ENCODE data around the gene CCDC39. TPM values are rescaled to one million over a fixed set of nuclear protein-coding genes. Genes with fewer than 3 reads are reported as not detected.

The CCDC39 gene
- total RNA-seq, 2 donors from 2014 or later = 0.20 to 1.1 TPM

DNA sequence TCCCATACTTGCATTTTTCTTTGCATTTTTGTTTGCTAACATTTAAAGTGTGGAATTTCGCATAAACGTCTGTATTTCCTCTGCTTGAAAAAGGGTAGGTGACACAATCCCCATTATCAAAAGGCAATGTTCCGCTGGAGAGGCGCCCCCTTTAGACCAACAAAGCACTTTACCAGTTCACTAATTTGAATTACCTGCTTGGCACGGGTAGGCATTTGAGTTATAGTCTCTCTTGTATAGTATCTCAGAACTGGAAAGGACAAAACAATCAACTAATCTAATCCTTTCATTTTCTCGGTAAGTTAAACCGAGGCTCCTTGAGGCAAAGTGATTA, 775 bp upstream of the CCDC39 start:
- Histone ChIP-seq H3K27me3 (ENCODE audit: control insufficient read depth, insufficient read depth, low read length, poor library complexity, severe bottlenecking) (peaks cover 17% of the 10 kb centered on the region), H3K9me3 (ENCODE audit: control insufficient read depth, low read length) (no peaks in the 10 kb centered on the region), H3K36me3 (ENCODE audit: control insufficient read depth, insufficient read depth, low read length) (no peaks in the 10 kb centered on the region), H3K9ac (ENCODE audit: extremely low read depth, low read length, poor library complexity, severe bottlenecking) (peak overlapping the region; percentile 63), H3K27ac (ENCODE audit: low read depth, low read length) (peak overlapping the region; percentile 14), H3K4me3 (ENCODE audit: low read length) (peak overlapping the region; percentile 93), H3K4me1 (ENCODE audit: control insufficient read depth, insufficient read depth, low read length) (no peaks in the 10 kb centered on the region)
- Mint-ChIP-seq H3K4me3 (peak overlapping the region; percentile 85), H3K36me3 (ENCODE audit: low read depth) (no peaks in the 10 kb centered on the region), H3K9me3 (no peaks in the 10 kb centered on the region), H3K27ac (peak overlapping the region; percentile 89), H3K4me1 (peaks cover 2% of the 10 kb centered on the region), H3K27me3 (ENCODE audit: insufficient read depth) (peaks cover 20% of the 10 kb centered on the region)
- WGBS, 2 experiments (ENCODE audit: insufficient coverage in 1 of 2, insufficient read length in 1 of 2) = 0 to 1% methylated on average over 1 to 7 of the region's 7 CpGs
- peak; percentile 84 for DNase-seq
- TF ChIP-seq, protein P1, sequence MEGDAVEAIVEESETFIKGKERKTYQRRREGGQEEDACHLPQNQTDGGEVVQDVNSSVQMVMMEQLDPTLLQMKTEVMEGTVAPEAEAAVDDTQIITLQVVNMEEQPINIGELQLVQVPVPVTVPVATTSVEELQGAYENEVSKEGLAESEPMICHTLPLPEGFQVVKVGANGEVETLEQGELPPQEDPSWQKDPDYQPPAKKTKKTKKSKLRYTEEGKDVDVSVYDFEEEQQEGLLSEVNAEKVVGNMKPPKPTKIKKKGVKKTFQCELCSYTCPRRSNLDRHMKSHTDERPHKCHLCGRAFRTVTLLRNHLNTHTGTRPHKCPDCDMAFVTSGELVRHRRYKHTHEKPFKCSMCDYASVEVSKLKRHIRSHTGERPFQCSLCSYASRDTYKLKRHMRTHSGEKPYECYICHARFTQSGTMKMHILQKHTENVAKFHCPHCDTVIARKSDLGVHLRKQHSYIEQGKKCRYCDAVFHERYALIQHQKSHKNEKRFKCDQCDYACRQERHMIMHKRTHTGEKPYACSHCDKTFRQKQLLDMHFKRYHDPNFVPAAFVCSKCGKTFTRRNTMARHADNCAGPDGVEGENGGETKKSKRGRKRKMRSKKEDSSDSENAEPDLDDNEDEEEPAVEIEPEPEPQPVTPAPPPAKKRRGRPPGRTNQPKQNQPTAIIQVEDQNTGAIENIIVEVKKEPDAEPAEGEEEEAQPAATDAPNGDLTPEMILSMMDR (conservative IDR thresholded peaks at IDR 0.05) = peak; percentile 92

DNA sequence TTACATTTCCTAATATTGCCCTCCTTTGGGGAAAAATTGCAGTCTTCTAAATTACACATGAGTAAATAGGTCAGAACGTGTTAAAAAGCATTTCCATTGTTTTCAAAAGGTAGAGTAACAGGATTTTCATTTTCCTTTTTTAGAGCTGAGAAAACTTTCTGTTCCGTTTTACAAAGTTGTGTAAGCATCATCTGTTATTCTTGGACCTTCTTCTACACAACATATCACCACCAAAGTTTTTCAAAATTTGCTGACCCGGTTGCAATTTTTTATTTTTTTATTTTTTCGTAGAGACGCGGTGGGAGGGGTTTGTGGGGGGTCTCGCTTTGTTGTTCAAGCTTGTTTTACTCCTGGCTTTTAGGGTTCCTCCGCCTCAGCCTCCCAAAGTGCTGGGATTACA, 1.1 kb downstream of the CCDC39 start:
- peak overlapping the region; percentile 85 for H3K4me3 Mint-ChIP-seq

DNA sequence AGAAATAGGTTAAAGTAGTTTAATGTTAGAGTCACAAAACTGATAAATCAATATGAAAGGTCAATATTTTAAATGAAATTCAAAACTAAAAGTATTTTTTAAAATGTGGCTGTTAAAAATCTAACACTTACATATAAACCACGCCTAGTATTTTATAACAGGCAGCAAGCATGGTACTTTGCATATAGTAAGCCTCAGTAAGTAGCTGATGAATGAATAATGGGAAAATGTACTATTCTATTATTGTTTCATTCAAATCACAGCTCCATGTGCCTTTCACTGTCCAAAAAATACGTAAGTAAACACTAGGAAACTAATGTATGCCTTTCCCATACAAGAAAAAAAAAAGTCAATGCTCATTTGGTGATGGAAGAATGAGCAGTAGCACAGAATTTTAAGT, 17.8 kb downstream of the CCDC39 start:
- no peak overlapping the region for H3K27ac Mint-ChIP-seq
- H3K27me3 Mint-ChIP-seq (ENCODE audit: insufficient read depth) = no peaks in the 10 kb centered on the region
- H3K27ac ChIP-seq (ENCODE audit: low read depth, low read length) = no peak overlapping the region
- H3K4me3 ChIP-seq (ENCODE audit: low read length) = no peak overlapping the region
- no peaks in the 10 kb centered on the region for H3K36me3 ChIP-seq (ENCODE audit: control insufficient read depth, insufficient read depth, low read length)
- no peak for DNase-seq
- H3K9me3 ChIP-seq (ENCODE audit: control insufficient read depth, low read length) = no peaks in the 10 kb centered on the region
- H3K27me3 ChIP-seq (ENCODE audit: control insufficient read depth, insufficient read depth, low read length, poor library complexity, severe bottlenecking) = no peaks in the 10 kb centered on the region
- no peak overlapping the region for H3K9ac ChIP-seq (ENCODE audit: extremely low read depth, low read length, poor library complexity, severe bottlenecking)
- no peaks in the 10 kb centered on the region for H3K4me1 Mint-ChIP-seq
- H3K9me3 Mint-ChIP-seq = no peaks in the 10 kb centered on the region
- H3K36me3 Mint-ChIP-seq (ENCODE audit: low read depth) = no peaks in the 10 kb centered on the region
- H3K4me3 Mint-ChIP-seq = no peak overlapping the region
- WGBS, 2 experiments (ENCODE audit: insufficient coverage in 1 of 2, insufficient read length in 1 of 2) = 75 to 83% methylated on average over 1 of the region's 2 CpGs
- no peaks in the 10 kb centered on the region for H3K4me1 ChIP-seq (ENCODE audit: control insufficient read depth, insufficient read depth, low read length)
- TF ChIP-seq, protein P1 (conservative IDR thresholded peaks at IDR 0.05) = no peak

More for the DNA sequence above, 1.1 kb downstream of the CCDC39 start:
- no peak overlapping the region for H3K4me3 ChIP-seq (ENCODE audit: low read length)
- Mint-ChIP-seq H3K9me3 (no peaks in the 10 kb centered on the region), H3K27me3 (ENCODE audit: insufficient read depth) (peaks cover 24% of the 10 kb centered on the region), H3K27ac (no peak overlapping the region), H3K4me1 (peaks cover 2% of the 10 kb centered on the region), H3K36me3 (ENCODE audit: low read depth) (no peaks in the 10 kb centered on the region)
- H3K27ac ChIP-seq (ENCODE audit: low read depth, low read length) = no peak overlapping the region
- no peaks in the 10 kb centered on the region for H3K4me1 ChIP-seq (ENCODE audit: control insufficient read depth, insufficient read depth, low read length)
- H3K27me3 ChIP-seq (ENCODE audit: control insufficient read depth, insufficient read depth, low read length, poor library complexity, severe bottlenecking) = peaks cover 17% of the 10 kb centered on the region
- WGBS, 2 experiments (ENCODE audit: insufficient coverage in 1 of 2, insufficient read length in 1 of 2) = 75 to 80% methylated on average over 2 to 8 of the region's 8 CpGs
- H3K9ac ChIP-seq (ENCODE audit: extremely low read depth, low read length, poor library complexity, severe bottlenecking) = no peak overlapping the region
- no peaks in the 10 kb centered on the region for H3K36me3 ChIP-seq (ENCODE audit: control insufficient read depth, insufficient read depth, low read length)
- DNase-seq = no peak
- no peaks in the 10 kb centered on the region for H3K9me3 ChIP-seq (ENCODE audit: control insufficient read depth, low read length)
- TF ChIP-seq, protein P1 (conservative IDR thresholded peaks at IDR 0.05) = no peak
